Stimulated activated CD4-positive, alpha-beta T cell treated with anti-CD3 and anti-CD28 coated beads, Interleukin-1b, Interleukin-23, amount 100 ng/mL, for 48 hours (primary cell): ENCODE measurements around the gene PCSK6.

ENCODE experiments used
- DNase-seq: peaks from one replicate; pipeline ENCODE4 v3.0.0-alpha.2; 2020

The PCSK6 gene

GRCh38 chr15:101445562-101446517 lies 43.7 kb downstream of the PCSK6 start:
- DNase-seq, result no peak

GRCh38 chr15:101444807-101445508 lies 44.5 kb downstream of the PCSK6 start:
- DNase-seq, result no peak

GRCh38 chr15:101444015-101444414 lies 45.5 kb downstream of the PCSK6 start:
- DNase-seq, result no peak

GRCh38 chr15:101442272-101442671 lies 47.2 kb downstream of the PCSK6 start:
- DNase-seq, result no peak

- no peak for DNase-seq
Observed at GRCh38 chr15:101441696-101442095, 47.8 kb downstream of the PCSK6 start.

GRCh38 chr15:101440846-101441590 lies 48.5 kb downstream of the PCSK6 start:
- no peak for DNase-seq

GRCh38 chr15:101439920-101440319 lies 49.6 kb downstream of the PCSK6 start:
- DNase-seq, result no peak

GRCh38 chr15:101439285-101439919 lies 50.1 kb downstream of the PCSK6 start:
- no peak for DNase-seq

- no peak for DNase-seq
Observed at GRCh38 chr15:101438482-101439284, 50.8 kb downstream of the PCSK6 start.

GRCh38 chr15:101437618-101438481 lies 51.7 kb downstream of the PCSK6 start:
- DNase-seq, result no peak

GRCh38 chr15:101437209-101437608 lies 52.3 kb downstream of the PCSK6 start:
- DNase-seq, result no peak

GRCh38 chr15:101436526-101436925 lies 53.0 kb downstream of the PCSK6 start:
- DNase-seq, result no peak

- DNase-seq, result no peak
Observed at GRCh38 chr15:101435761-101436160, 53.7 kb downstream of the PCSK6 start.

- no peak for DNase-seq
Observed at GRCh38 chr15:101434032-101434920, 55.2 kb downstream of the PCSK6 start.

GRCh38 chr15:101433396-101433795 lies 56.1 kb downstream of the PCSK6 start:
- no peak for DNase-seq

GRCh38 chr15:101432982-101433381 lies 56.5 kb downstream of the PCSK6 start:
- DNase-seq, result no peak

- no peak for DNase-seq
Observed at GRCh38 chr15:101431748-101432147, 57.8 kb downstream of the PCSK6 start.

GRCh38 chr15:101431301-101431700 lies 58.2 kb downstream of the PCSK6 start:
- no peak for DNase-seq

GRCh38 chr15:101429646-101430045 lies 59.9 kb downstream of the PCSK6 start:
- no peak for DNase-seq

GRCh38 chr15:101429191-101429590 lies 60.3 kb downstream of the PCSK6 start:
- DNase-seq, result no peak
